H9 (cell line): ENCODE data around the gene ZNF396. TPM values are rescaled to one million over a fixed set of nuclear protein-coding genes. Genes with fewer than 3 reads are reported as not detected.

ENCODE experiments used
- DNase-seq: peaks from one replicate; pipeline ENCODE4 v3.0.0-alpha.2; 2017
- H2AFZ ChIP-seq: one replicate; pipeline ENCODE4 v1.6.1; 2013; ENCODE audit warnings: mild to moderate bottlenecking, low read length, control low read depth, moderate library complexity
- H2AK5ac ChIP-seq: 2 replicates; pipeline ENCODE4 v1.6.1; 2013; ENCODE audit warnings: low read length, control low read depth, mixed read lengths; ENCODE audit not compliant: insufficient read length
- H2BK120ac ChIP-seq: one replicate; pipeline ENCODE4 v1.6.1; 2013; ENCODE audit warnings: low read depth, mild to moderate bottlenecking, low read length, control low read depth, inconsistent platforms; ENCODE audit not compliant: poor library complexity, severe bottlenecking
- H2BK12ac ChIP-seq: 2 replicates; pipeline ENCODE4 v1.6.1; 2013; ENCODE audit warnings: low read length, control low read depth, mixed read lengths, low read depth; ENCODE audit not compliant: insufficient read length
- H2BK15ac ChIP-seq: 2 replicates; pipeline ENCODE4 v1.6.1; 2013; ENCODE audit warnings: low read depth, low read length, control low read depth
- H2BK20ac ChIP-seq: one replicate; pipeline ENCODE4 v1.6.1; 2013; ENCODE audit warnings: low read depth, mild to moderate bottlenecking, low read length, control low read depth, inconsistent platforms; ENCODE audit not compliant: poor library complexity, severe bottlenecking
- H2BK5ac ChIP-seq: 2 replicates; pipeline ENCODE4 v1.6.1; 2013; ENCODE audit warnings: low read length, control low read depth, mixed read lengths; ENCODE audit not compliant: insufficient read length
- H3K14ac ChIP-seq: 2 replicates; pipeline ENCODE4 v1.6.1; 2013; ENCODE audit warnings: low read length, control low read depth; ENCODE audit not compliant: insufficient read depth
- H3K18ac ChIP-seq: 2 replicates; pipeline ENCODE4 v1.6.1; 2013; ENCODE audit warnings: low read depth, mild to moderate bottlenecking, mixed read lengths, low read length, control low read depth; ENCODE audit not compliant: insufficient read length
- H3K23ac ChIP-seq: 2 replicates; pipeline ENCODE4 v1.6.1; 2013; ENCODE audit warnings: low read length, control low read depth, mixed read lengths, low read depth; ENCODE audit not compliant: insufficient read length
- H3K23me2 ChIP-seq: 2 replicates; pipeline ENCODE4 v1.6.1; 2013; ENCODE audit warnings: low read depth, mild to moderate bottlenecking, mixed read lengths, low read length, control low read depth; ENCODE audit not compliant: insufficient read length, poor library complexity, severe bottlenecking
- H3K27ac ChIP-seq: 2 replicates; pipeline ENCODE4 v1.5.1; 2013; ENCODE audit warnings: low read length, control low read depth, mixed read lengths, low read depth; ENCODE audit not compliant: insufficient read length
- H3K27me3 ChIP-seq: 2 replicates; pipeline ENCODE4 v1.6.1; 2013; ENCODE audit warnings: low read length, control low read depth, inconsistent platforms; ENCODE audit not compliant: insufficient read depth
- H3K4ac ChIP-seq: 2 replicates; pipeline ENCODE4 v1.6.1; 2013; ENCODE audit warnings: low read depth, mild to moderate bottlenecking, control low read depth, inconsistent platforms, low read length, moderate library complexity
- H3K4me1 ChIP-seq: 2 replicates; pipeline ENCODE4 v1.6.1; 2013; ENCODE audit warnings: low read length, control low read depth, inconsistent platforms; ENCODE audit not compliant: insufficient read depth
- H3K4me2 ChIP-seq: 2 replicates; pipeline ENCODE4 v1.6.1; 2013; ENCODE audit warnings: low read length, control low read depth, mixed read lengths; ENCODE audit not compliant: insufficient read length, insufficient read depth
- H3K56ac ChIP-seq: 2 replicates; pipeline ENCODE4 v1.6.1; 2013; ENCODE audit warnings: low read depth, mild to moderate bottlenecking, mixed read lengths, low read length, control low read depth; ENCODE audit not compliant: insufficient read length
- H3K79me1 ChIP-seq: 2 replicates; pipeline ENCODE4 v1.6.1; 2013; ENCODE audit warnings: low read depth, mild to moderate bottlenecking, moderate library complexity, low read length, control low read depth, inconsistent platforms; ENCODE audit not compliant: insufficient read depth, poor library complexity, severe bottlenecking
- H3K79me2 ChIP-seq: 2 replicates; pipeline ENCODE4 v1.6.1; 2013; ENCODE audit warnings: low read length, control low read depth, inconsistent platforms; ENCODE audit not compliant: insufficient read depth
- H3K9ac ChIP-seq: 2 replicates; pipeline ENCODE4 v1.6.1; 2013; ENCODE audit warnings: low read length, control low read depth, mixed read lengths; ENCODE audit not compliant: insufficient read length; ENCODE audit errors: extremely low read depth
- H3K9me3 ChIP-seq: one replicate; pipeline ENCODE4 v1.6.1; 2013; ENCODE audit warnings: low read depth, low read length, inconsistent platforms; ENCODE audit not compliant: control insufficient read depth
- H3T11ph ChIP-seq: one replicate; pipeline ENCODE4 v1.6.1; 2013; ENCODE audit warnings: mild to moderate bottlenecking, low read length, control low read depth, inconsistent platforms
- H4K20me1 ChIP-seq: one replicate; pipeline ENCODE4 v1.6.1; 2013; ENCODE audit not compliant: control insufficient read depth, insufficient read length, insufficient read depth
- H4K5ac ChIP-seq: 2 replicates; pipeline ENCODE4 v1.6.1; 2013; ENCODE audit warnings: low read depth, mild to moderate bottlenecking, mixed read lengths, low read length, control low read depth; ENCODE audit not compliant: insufficient read length
- H4K8ac ChIP-seq: replicated peaks from 2 replicates; pipeline ENCODE4 v1.6.1; 2013; ENCODE audit warnings: low read length, control low read depth, mixed read lengths, low read depth; ENCODE audit not compliant: insufficient read length
- H4K91ac ChIP-seq: 2 replicates; pipeline ENCODE4 v1.6.1; 2013; ENCODE audit warnings: low read depth, mild to moderate bottlenecking, moderate library complexity, mixed read lengths, low read length, control low read depth; ENCODE audit not compliant: insufficient read length
- H3K27ac Mint-ChIP-seq, 3 experiments: 2 replicates in 2 of 3; 3 replicates in 1 of 3; pipeline ENCODE4 v1.8.0; 2020 to 2021; ENCODE audit warnings: mixed read lengths in 3 of 3, mild to moderate bottlenecking in 1 of 3, moderate library complexity in 1 of 3
- H3K27me3 Mint-ChIP-seq: 2 replicates; pipeline ENCODE4 v1.8.0; 2021; ENCODE audit warnings: low read depth, mild to moderate bottlenecking, moderate library complexity, mixed read lengths
- H3K36me3 Mint-ChIP-seq, 3 experiments: 2 replicates in 2 of 3; 3 replicates in 1 of 3; pipeline ENCODE4 v1.8.0; 2020 to 2021; ENCODE audit warnings: low read depth in 3 of 3, mixed read lengths in 3 of 3; ENCODE audit not compliant: insufficient read depth in 1 of 3
- H3K4me1 Mint-ChIP-seq, 2 experiments: 2 replicates each; pipeline ENCODE4 v1.8.0; 2020; ENCODE audit warnings: mixed read lengths in 2 of 2
- H3K4me3 Mint-ChIP-seq, 2 experiments: 2 replicates in 1 of 2; 3 replicates in 1 of 2; pipeline ENCODE4 v1.8.0; 2020 to 2021; ENCODE audit warnings: mild to moderate bottlenecking in 2 of 2, mixed read lengths in 2 of 2, moderate library complexity in 1 of 2
- H3K9me3 Mint-ChIP-seq, 2 experiments: 2 replicates in 1 of 2; 3 replicates in 1 of 2; pipeline ENCODE4 v1.8.0; 2020; ENCODE audit warnings: mild to moderate bottlenecking in 2 of 2, mixed read lengths in 2 of 2, moderate library complexity in 1 of 2
- CTCF ChIP-seq: fragments of 200-600 bp; sonication (generic); conservative IDR thresholded peaks from 3 replicates; pipeline ENCODE4 v1.8.0; 2021; ENCODE audit warnings: antibody characterized with exemption, mild to moderate bottlenecking
- total RNA-seq: library from RNA; stranded (reverse); gene quantifications from 2 replicates; pipeline ENCODE4 v1.2.1, GENCODE V29; 2021

Gene ZNF396
- total RNA-seq, 1 experiment from 2014 or later = 1.2 TPM

GRCh38 chr18:35393716-35394115 lies 16.6 kb upstream of the ZNF396 start:
- Histone ChIP-seq H4K20me1 (no peaks in the 10 kb centered on the region), H3K79me2 (no peaks in the 10 kb centered on the region), H2BK15ac (no peak overlapping the region), H3K14ac (no peak overlapping the region), H3K9ac (no peak overlapping the region), H3K27me3 (no peaks in the 10 kb centered on the region), H4K91ac (no peak overlapping the region), H3K18ac (no peak overlapping the region), H3K23ac (no peak overlapping the region), H4K8ac (no peak overlapping the region), H2AFZ (no peak overlapping the region), H3K56ac (no peak overlapping the region), H3K4ac (no peak overlapping the region), H2BK20ac (no peak overlapping the region), H2AK5ac (no peak overlapping the region), H3K4me2 (no peak overlapping the region), H3T11ph (no peak overlapping the region), H2BK12ac (no peak overlapping the region), H3K9me3 (no peaks in the 10 kb centered on the region), H3K79me1 (no peaks in the 10 kb centered on the region), H3K27ac (no peak overlapping the region), H3K23me2 (no peaks in the 10 kb centered on the region), H4K5ac (no peak overlapping the region), H2BK120ac (no peak overlapping the region), H3K4me1 (no peaks in the 10 kb centered on the region), H2BK5ac (no peak overlapping the region)
- Mint-ChIP-seq H3K4me3 (no peak overlapping the region), H3K9me3 (peaks cover 4% of the 10 kb centered on the region in 2 experiments; a peak in 4 of 5 replicates), H3K27ac (no peak overlapping the region), H3K27me3 (no peaks in the 10 kb centered on the region; the same call in 1 of the 2 replicates), H3K4me1 (peaks cover 4 to 6% of the 10 kb centered on the region in 2 experiments; a peak in 2 of 4 replicates), H3K36me3 (peaks cover 0 to 4% (median 2%) of the 10 kb centered on the region in 3 experiments; a peak in 3 of 7 replicates)
- no peak for TF ChIP-seq CTCF
- no peak for DNase-seq
